GM12878 (cell line): ENCODE results near the gene TMEM87A. TPM values are rescaled to one million over a fixed set of nuclear protein-coding genes. Genes with fewer than 3 reads are reported as not detected.

Source experiments
- ATAC-seq: fragments of 200-7000 bp; cut with Tn5 transposase; 3 replicates; pipeline ENCODE4 v1.9.1; 2020; ENCODE audit warnings: mild to moderate bottlenecking, moderate library complexity
- BruUV-seq: library from RNA; stranded (reverse); fragments of 400-500 nt; replicated peaks from 2 replicates; lab custom pipeline; 2021; lab: Mats Ljungman, UMichigan
- CTCF ChIA-PET: fragments of 300-600 bp; sonication (Branson Sonifier 250); formaldehyde crosslinking; extraction: SDS; loops from one replicate; lab custom pipeline; 2021; ENCODE audit warnings: inconsistent platforms; lab: Yijun Ruan, JAX
- POLR2A ChIA-PET: fragments of 350-600 bp; formaldehyde crosslinking; extraction: SDS; loops from one replicate; lab custom pipeline; 2021; ENCODE audit warnings: inconsistent platforms; lab: Charles Lee
- RAD21 ChIA-PET: fragments of 300-600 bp; sonication (Branson Sonifier 250); formaldehyde crosslinking; loops from one replicate; lab custom pipeline; 2023; ENCODE audit warnings: antibody characterized with exemption; ENCODE audit not compliant: unreplicated experiment; lab: Charles Lee
- SMC1A ChIA-PET: fragments of 300-600 bp; sonication (Branson Sonifier 250); formaldehyde crosslinking; loops from one replicate; lab custom pipeline; 2023; ENCODE audit not compliant: unreplicated experiment, uncharacterized antibody; lab: Charles Lee
- DNase-seq: peaks from one replicate; pipeline ENCODE4 v3.0.0-alpha.2; 2011; ENCODE audit warnings: low read depth, low spot score
- FAIRE-seq: peaks from 3 replicates; lab custom pipeline; 2011; peaks lifted over from hg19 to GRCh38; lab: Jason Lieb, UNC
- H2AFZ ChIP-seq: 2 replicates; pipeline ENCODE4 v1.6.0; 2011; ENCODE audit warnings: low read depth, low read length, control low read depth; ENCODE audit not compliant: control insufficient read depth
- H3K27ac ChIP-seq: 2 replicates; pipeline ENCODE4 v1.5.1; 2011; ENCODE audit warnings: control low read depth; ENCODE audit not compliant: control insufficient read depth, insufficient read depth
- H3K27me3 ChIP-seq, 2 experiments: replicated peaks in 1 of 2; 2 replicates each; pipeline versions ENCODE4 v1.6.0 to v1.6.1; 2011; ENCODE audit warnings: low read length in 1 of 2; ENCODE audit not compliant: control insufficient read depth in 2 of 2, insufficient read depth in 2 of 2
- H3K36me3 ChIP-seq, 2 experiments: 2 replicates each; pipeline ENCODE4 v1.5.1; 2011; ENCODE audit warnings: low read length in 1 of 2; ENCODE audit not compliant: control insufficient read depth in 2 of 2, insufficient read depth in 2 of 2
- H3K4me1 ChIP-seq: 2 replicates; pipeline ENCODE4 v1.6.1; 2011; ENCODE audit warnings: mild to moderate bottlenecking, low read length, moderate library complexity, mixed read lengths; ENCODE audit not compliant: control insufficient read depth, insufficient read depth
- H3K4me2 ChIP-seq: 2 replicates; pipeline ENCODE4 v1.6.0; 2011; ENCODE audit warnings: control low read depth; ENCODE audit not compliant: control insufficient read depth, insufficient read depth
- H3K4me3 ChIP-seq: fragments of 200-600 bp; sonication (generic); 2 replicates; pipeline ENCODE4 v1.5.1; 2016
- H3K79me2 ChIP-seq: 2 replicates; pipeline ENCODE4 v1.6.0; 2011; ENCODE audit warnings: low read length; ENCODE audit not compliant: control insufficient read depth, insufficient read depth
- H3K9ac ChIP-seq: 2 replicates; pipeline ENCODE4 v1.8.0; 2011; ENCODE audit warnings: low read length, control low read depth, mixed read lengths; ENCODE audit not compliant: control insufficient read depth, insufficient read depth
- H3K9me3 ChIP-seq: replicated peaks from 3 replicates; pipeline ENCODE4 v1.5.1; 2011; ENCODE audit warnings: mild to moderate bottlenecking, low read length; ENCODE audit not compliant: control insufficient read depth, insufficient read depth
- H4K20me1 ChIP-seq: 2 replicates; pipeline ENCODE4 v1.6.0; 2011; ENCODE audit not compliant: control insufficient read depth, insufficient read depth
- ATF7 ChIP-seq: fragments of 450-650 bp; IDR thresholded peaks from 2 replicates; pipeline ENCODE4 v1.6.1; 2016; ENCODE audit warnings: low read depth, mild to moderate bottlenecking
- CBFB ChIP-seq: IDR thresholded peaks from 2 replicates; pipeline ENCODE4 v1.6.1; 2016; ENCODE audit warnings: antibody characterized with exemption, low read depth
- CBX5 ChIP-seq: sonication (generic); IDR thresholded peaks from 2 replicates; pipeline ENCODE4 v1.6.1; 2016; ENCODE audit warnings: low read depth, moderate library complexity, mild to moderate bottlenecking, inconsistent platforms
- CREM ChIP-seq: IDR thresholded peaks from 2 replicates; pipeline ENCODE4 v1.6.1; 2014; ENCODE audit warnings: antibody characterized with exemption, low read depth
- EP300 ChIP-seq, 2 experiments: fragments of 150-350 bp in 1 of 2; IDR thresholded peaks; 2 replicates each; pipeline ENCODE4 v1.6.1; 2011 to 2012; ENCODE audit warnings: low read depth in 2 of 2, low read length in 2 of 2, borderline replicate concordance in 1 of 2, improper control_type of control experiment in 1 of 2, inconsistent platforms in 1 of 2; ENCODE audit not compliant: control insufficient read depth in 1 of 2
- GABPA ChIP-seq: IDR thresholded peaks from 2 replicates; pipeline ENCODE4 v1.6.1; 2014; ENCODE audit warnings: antibody characterized with exemption, low read depth, mild to moderate bottlenecking, inconsistent platforms
- IKZF2 ChIP-seq, 2 experiments: fragments of 450-650 bp; IDR thresholded peaks; 2 replicates each; pipeline ENCODE4 v1.6.1; 2017; ENCODE audit warnings: mild to moderate bottlenecking in 2 of 2, moderate library complexity in 2 of 2
- NBN ChIP-seq: fragments of 450-650 bp; IDR thresholded peaks from 2 replicates; pipeline ENCODE4 v1.6.1; 2016
- RFX5 ChIP-seq: IDR thresholded peaks from 2 replicates; pipeline ENCODE4 v1.6.1; 2011; ENCODE audit warnings: low read depth, low read length, improper control_type of control experiment
- SIN3A ChIP-seq: IDR thresholded peaks from 2 replicates; pipeline ENCODE4 v1.6.1; 2012; ENCODE audit warnings: low read depth, low read length, improper control_type of control experiment
- SMC3 ChIP-seq: IDR thresholded peaks from 2 replicates; pipeline ENCODE4 v1.6.1; 2011; ENCODE audit warnings: low read length, improper control_type of control experiment, borderline replicate concordance
- SREBF2 ChIP-seq: IDR thresholded peaks from 2 replicates; pipeline ENCODE4 v1.6.1; 2012; ENCODE audit warnings: mild to moderate bottlenecking, low read length
- TCF3 ChIP-seq: IDR thresholded peaks from 2 replicates; pipeline ENCODE4 v1.6.1; 2012; ENCODE audit warnings: low read depth, mild to moderate bottlenecking, low read length, borderline replicate concordance; ENCODE audit not compliant: insufficient read depth
- ZNF207 ChIP-seq: fragments of 450-650 bp; IDR thresholded peaks from 2 replicates; pipeline ENCODE4 v1.6.1; 2014; ENCODE audit warnings: antibody characterized with exemption, mild to moderate bottlenecking, borderline replicate concordance
- ZNF24 ChIP-seq: fragments of 450-650 bp; IDR thresholded peaks from 2 replicates; pipeline ENCODE4 v1.6.1; 2017; ENCODE audit warnings: antibody characterized with exemption, mild to moderate bottlenecking
- ZNF274 ChIP-seq: IDR thresholded peaks from one replicate; pipeline ENCODE4 v1.8.0; 2011; ENCODE audit not compliant: insufficient read length, insufficient read depth
- ZNF622 ChIP-seq: fragments of 450-650 bp; IDR thresholded peaks from 2 replicates; pipeline ENCODE4 v1.6.1; 2017; ENCODE audit warnings: mild to moderate bottlenecking, inconsistent platforms
- WGBS: methylation state at CpG from one replicate; pipeline ENCODE4 v1.1.6; 2016; ENCODE audit warnings: low lambda C conversion rate; ENCODE audit not compliant: insufficient replicate concordance, insufficient coverage; ENCODE audit errors: missing lambda C conversion rate; 5-methylcytosine and 5-hydroxymethylcytosine counted together
- in situ Hi-C: fragments of 300-500 bp; cut with MboI; formaldehyde crosslinking; loops from 9 replicates; pipeline ENCODE4 v1.14.3; 2018; ENCODE audit warnings: mixed read lengths
- intact Hi-C: fragments of 100-400 bp; cut with micrococcal nuclease; formaldehyde crosslinking; loops from one replicate; pipeline ENCODE4 v1.14.2; 2022; ENCODE audit not compliant: unreplicated experiment
- polyA plus RNA-seq, 11 experiments: library from polyadenylated mRNA; depleted of rRNA in 4 of 11; unstranded in 6 of 11; stranded (reverse) in 5 of 11; fragments of >200 nt; fragmentation: Nextera tagmentation in 4 of 11; fragmentation: Illumina TruSeq in 1 of 11; extraction: Ambion mirVana in 4 of 11; extraction: Trizol in 1 of 11; gene quantifications; 1 replicate in 1 of 11; 2 replicates in 10 of 11; pipeline versions ENCODE4 v1.2.1 to v1.2.3, GENCODE V29; 2011 to 2016; ENCODE audit warnings: inconsistent platforms in 2 of 11, missing spikeins in 2 of 11, low read depth in 1 of 11
- total RNA-seq, 4 experiments: library from RNA; depleted of rRNA in 3 of 4; stranded (reverse); fragments of >200 nt in 3 of 4; fragmentation: Illumina TruSeq in 1 of 4; extraction: Trizol in 1 of 4; gene quantifications; 2 replicates each; pipeline versions ENCODE4 v1.2.1 to v1.2.3, GENCODE V29; 2013 to 2021
- TF ChIP-seq, protein P1 (sequence below): fragments of 450-650 bp; IDR thresholded peaks from 2 replicates; pipeline ENCODE4 v1.6.1; 2017; ENCODE audit warnings: mild to moderate bottlenecking, moderate library complexity
- TF ChIP-seq, protein P2 (sequence below): fragments of 450-650 bp; IDR thresholded peaks from 2 replicates; pipeline ENCODE4 v1.6.1; 2017; ENCODE audit warnings: mild to moderate bottlenecking, low read depth, inconsistent platforms; ENCODE audit not compliant: poor library complexity, severe bottlenecking

Gene TMEM87A
- total and polyA plus RNA-seq, 10 of the 15 experiments (the other 5 are each of a cell fraction or from before 2014, with no cell fraction given) = 18.2 to 53.2 (median 33.4) TPM

- no peak overlapping the region for H3K4me3 ChIP-seq
- H3K9ac ChIP-seq = no peak overlapping the region
- no peaks in the 10 kb centered on the region for H3K9me3 ChIP-seq
- no peaks in the 10 kb centered on the region; the same call in 1 of the 2 replicates for H3K4me1 ChIP-seq
- CTCF ChIA-PET = interaction anchor here (0.8 to 1.0 kb wide), 2 partner anchors 92 to 195 kb away, joined by 3 read pairs; no protein-coding TSS in a partner anchor
- H3K27me3 ChIP-seq = no peaks in the 10 kb centered on the region
- H4K20me1 ChIP-seq = no peaks in the 10 kb centered on the region
- peaks cover 41% of the 10 kb centered on the region for H3K79me2 ChIP-seq
- no TSS peak for BruUV-seq
- in situ Hi-C loops = no loop called here
- no peak overlapping the region for H3K4me2 ChIP-seq
- FAIRE-seq (no peak), ATAC-seq (no peak), DNase-seq (no peak)
- intact Hi-C loops = no loop called here
- POLR2A ChIA-PET = no interaction called here
- SMC1A ChIA-PET = interaction anchor here (0.5 to 2.6 kb wide), 4 partner anchors 13 to 69 kb away, joined by 3 to 9 read pairs (median 4); partner anchors contain the start of gene VPS39
- H3K36me3 ChIP-seq = no peaks in the 10 kb centered on the region; a peak in 2 of 4 replicates
- no peak overlapping the region for H3K27ac ChIP-seq
- no peak overlapping the region for H2AFZ ChIP-seq
- RAD21 ChIA-PET = no interaction called here
- WGBS = 100% methylated on average over 2 of the region's 2 CpGs
- TF ChIP-seq CBX5 = no peak
- no peak for TF ChIP-seq EP300 (IDR thresholded peaks at IDR 0.05; ENCODE audit: borderline replicate concordance in 1 of 2, control insufficient read depth in 1 of 2, low read depth in 2 of 2, low read length in 2 of 2)
- no peak for TF ChIP-seq CBFB
- no peak for TF ChIP-seq GABPA
- TF ChIP-seq, protein P1, sequence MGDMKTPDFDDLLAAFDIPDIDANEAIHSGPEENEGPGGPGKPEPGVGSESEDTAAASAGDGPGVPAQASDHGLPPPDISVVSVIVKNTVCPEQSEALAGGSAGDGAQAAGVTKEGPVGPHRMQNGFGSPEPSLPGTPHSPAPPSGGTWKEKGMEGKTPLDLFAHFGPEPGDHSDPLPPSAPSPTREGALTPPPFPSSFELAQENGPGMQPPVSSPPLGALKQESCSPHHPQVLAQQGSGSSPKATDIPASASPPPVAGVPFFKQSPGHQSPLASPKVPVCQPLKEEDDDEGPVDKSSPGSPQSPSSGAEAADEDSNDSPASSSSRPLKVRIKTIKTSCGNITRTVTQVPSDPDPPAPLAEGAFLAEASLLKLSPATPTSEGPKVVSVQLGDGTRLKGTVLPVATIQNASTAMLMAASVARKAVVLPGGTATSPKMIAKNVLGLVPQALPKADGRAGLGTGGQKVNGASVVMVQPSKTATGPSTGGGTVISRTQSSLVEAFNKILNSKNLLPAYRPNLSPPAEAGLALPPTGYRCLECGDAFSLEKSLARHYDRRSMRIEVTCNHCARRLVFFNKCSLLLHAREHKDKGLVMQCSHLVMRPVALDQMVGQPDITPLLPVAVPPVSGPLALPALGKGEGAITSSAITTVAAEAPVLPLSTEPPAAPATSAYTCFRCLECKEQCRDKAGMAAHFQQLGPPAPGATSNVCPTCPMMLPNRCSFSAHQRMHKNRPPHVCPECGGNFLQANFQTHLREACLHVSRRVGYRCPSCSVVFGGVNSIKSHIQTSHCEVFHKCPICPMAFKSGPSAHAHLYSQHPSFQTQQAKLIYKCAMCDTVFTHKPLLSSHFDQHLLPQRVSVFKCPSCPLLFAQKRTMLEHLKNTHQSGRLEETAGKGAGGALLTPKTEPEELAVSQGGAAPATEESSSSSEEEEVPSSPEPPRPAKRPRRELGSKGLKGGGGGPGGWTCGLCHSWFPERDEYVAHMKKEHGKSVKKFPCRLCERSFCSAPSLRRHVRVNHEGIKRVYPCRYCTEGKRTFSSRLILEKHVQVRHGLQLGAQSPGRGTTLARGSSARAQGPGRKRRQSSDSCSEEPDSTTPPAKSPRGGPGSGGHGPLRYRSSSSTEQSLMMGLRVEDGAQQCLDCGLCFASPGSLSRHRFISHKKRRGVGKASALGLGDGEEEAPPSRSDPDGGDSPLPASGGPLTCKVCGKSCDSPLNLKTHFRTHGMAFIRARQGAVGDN = no peak
- TF ChIP-seq CREM = no peak
- no peak for TF ChIP-seq ZNF274
- TF ChIP-seq ATF7 = no peak
- no peak for TF ChIP-seq ZNF622
- TF ChIP-seq NBN = no peak
- TF ChIP-seq, protein P2, sequence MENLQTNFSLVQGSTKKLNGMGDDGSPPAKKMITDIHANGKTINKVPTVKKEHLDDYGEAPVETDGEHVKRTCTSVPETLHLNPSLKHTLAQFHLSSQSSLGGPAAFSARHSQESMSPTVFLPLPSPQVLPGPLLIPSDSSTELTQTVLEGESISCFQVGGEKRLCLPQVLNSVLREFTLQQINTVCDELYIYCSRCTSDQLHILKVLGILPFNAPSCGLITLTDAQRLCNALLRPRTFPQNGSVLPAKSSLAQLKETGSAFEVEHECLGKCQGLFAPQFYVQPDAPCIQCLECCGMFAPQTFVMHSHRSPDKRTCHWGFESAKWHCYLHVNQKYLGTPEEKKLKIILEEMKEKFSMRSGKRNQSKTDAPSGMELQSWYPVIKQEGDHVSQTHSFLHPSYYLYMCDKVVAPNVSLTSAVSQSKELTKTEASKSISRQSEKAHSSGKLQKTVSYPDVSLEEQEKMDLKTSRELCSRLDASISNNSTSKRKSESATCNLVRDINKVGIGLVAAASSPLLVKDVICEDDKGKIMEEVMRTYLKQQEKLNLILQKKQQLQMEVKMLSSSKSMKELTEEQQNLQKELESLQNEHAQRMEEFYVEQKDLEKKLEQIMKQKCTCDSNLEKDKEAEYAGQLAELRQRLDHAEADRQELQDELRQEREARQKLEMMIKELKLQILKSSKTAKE = no peak
- TF ChIP-seq SMC3 = no peak
- no peak for TF ChIP-seq ZNF24
- TF ChIP-seq SIN3A = no peak
- no peak for TF ChIP-seq ZNF207
- TF ChIP-seq TCF3 = no peak
- no peak for TF ChIP-seq SREBF2
- no peak for TF ChIP-seq RFX5
- TF ChIP-seq IKZF2 (IDR thresholded peaks at IDR 0.05) = no peak
- TF ChIP-seq, all 136 proteins: peak for 0
These were observed 3.5 kb upstream of the TMEM87A start for GRCh38 chr15:42276762-42277161.
